Esophagus (tissue), 2 donors: ENCODE results near the gene DDX55. TPM values are rescaled to one million over a fixed set of nuclear protein-coding genes. Genes with fewer than 3 reads are reported as not detected.

Source experiments
- H3K27ac ChIP-seq, 2 donors: one replicate each; pipeline ENCODE4 v1.5.1; 2013; ENCODE audit warnings: low read depth in 2 of 2, mild to moderate bottlenecking in 2 of 2, inconsistent platforms in 1 of 2, low read length in 1 of 2, moderate library complexity in 1 of 2
- H3K27me3 ChIP-seq, 2 donors: one replicate each; pipeline ENCODE4 v1.6.1; 2013; ENCODE audit warnings: low read length in 2 of 2, control low read depth in 1 of 2, mild to moderate bottlenecking in 1 of 2; ENCODE audit not compliant: insufficient read depth in 2 of 2, control insufficient read depth in 1 of 2
- H3K36me3 ChIP-seq, 2 donors: one replicate each; pipeline ENCODE4 v1.6.1; 2013; ENCODE audit warnings: low read length in 1 of 2; ENCODE audit not compliant: control insufficient read depth in 2 of 2, insufficient read depth in 2 of 2
- H3K4me1 ChIP-seq, 2 donors: one replicate each; pipeline ENCODE4 v1.6.1; 2013; ENCODE audit warnings: low read length in 1 of 2; ENCODE audit not compliant: control insufficient read depth in 2 of 2, insufficient read depth in 2 of 2
- H3K4me3 ChIP-seq, 2 donors: one replicate each; pipeline ENCODE4 v1.5.1; 2013; ENCODE audit warnings: low read length in 2 of 2, mild to moderate bottlenecking in 2 of 2, low read depth in 1 of 2, moderate library complexity in 1 of 2
- H3K9me3 ChIP-seq, 2 donors: one replicate each; pipeline ENCODE4 v1.6.1; 2013; ENCODE audit warnings: mild to moderate bottlenecking in 2 of 2, low read depth in 1 of 2, low read length in 1 of 2, moderate library complexity in 1 of 2; ENCODE audit not compliant: control insufficient read depth in 2 of 2, insufficient read depth in 1 of 2
- WGBS, 2 donors: extraction: QIAGEN DNeasy Blood & Tissue Kit; methylation state at CpG; one replicate each; pipeline ENCODE4 v1.1.7; 2013; 5-methylcytosine and 5-hydroxymethylcytosine counted together
- polyA plus RNA-seq, 2 donors: library from polyadenylated mRNA; stranded (reverse); fragments of 200-250 nt; gene quantifications; one replicate each; pipeline ENCODE4 v1.2.3, GENCODE V29; 2013
- donor health status: healthy with polysubstance abuse.
- donor health status: Bipolar disorder and iron deficiency.

The DDX55 gene
- polyA plus RNA-seq, 2 donors, result 10.3 to 15.5 TPM

- Histone ChIP-seq H3K4me3 (peak within 1 kb of the TSS; percentile 81 to 92), H3K9me3 (no peaks in the 10 kb centered on the region), H3K4me1 (peaks cover 0 to 2% of the 10 kb centered on the region in 2 donors), H3K36me3 (peaks cover 6 to 8% of the 10 kb centered on the region in 2 donors), H3K27me3 (no peaks in the 10 kb centered on the region), H3K27ac (peak within 1 kb of the TSS; percentile 74 to 78)
- 0% methylated on average over 52 of the region's 52 CpGs for WGBS, 2 donors
These were observed 31.7 kb downstream of the DDX55 start, which contains the start of the genes EIF2B1 and GTF2H3 for GRCh38 chr12:123633379-123634141. TSS of gene EIF2B1 (minus strand) at chr12:123633686. CDS start at chr12:123633557, 129 bp downstream. TSS of gene GTF2H3 (plus strand) at chr12:123633829. CDS start at chr12:123633860, 31 bp downstream.

- peak overlapping the region; percentile 74 to 78 for H3K27ac ChIP-seq
- H3K4me1 ChIP-seq, result peaks cover 0 to 2% of the 10 kb centered on the region in 2 donors
- peak overlapping the region; percentile 81 to 92 for H3K4me3 ChIP-seq
- H3K36me3 ChIP-seq, result peaks cover 6 to 7% of the 10 kb centered on the region in 2 donors
- 9 to 11% methylated on average over 19 of the region's 19 CpGs for WGBS, 2 donors
- H3K27me3 ChIP-seq, result no peaks in the 10 kb centered on the region
- no peaks in the 10 kb centered on the region for H3K9me3 ChIP-seq
These were observed 32.3 kb downstream of the DDX55 start for GRCh38 chr12:123634142-123634561.

- Histone ChIP-seq H3K27me3 (no peaks in the 10 kb centered on the region), H3K9me3 (no peaks in the 10 kb centered on the region), H3K4me1 (no peaks in the 10 kb centered on the region), H3K27ac (no peak overlapping the region), H3K36me3 (peaks cover 8 to 14% of the 10 kb centered on the region in 2 donors), H3K4me3 (no peak overlapping the region)
- WGBS, 2 donors, result 85% methylated on average over 7 of the region's 7 CpGs
These were observed 42.0 kb downstream of the DDX55 start for GRCh38 chr12:123643911-123644310.

GRCh38 chr12:123645380-123645779 is 43.5 kb downstream of the DDX55 start:
- no peak overlapping the region for H3K27ac ChIP-seq
- H3K4me1 ChIP-seq, result no peaks in the 10 kb centered on the region
- H3K9me3 ChIP-seq, result no peaks in the 10 kb centered on the region
- no peak overlapping the region for H3K4me3 ChIP-seq
- no peaks in the 10 kb centered on the region for H3K27me3 ChIP-seq
- peaks cover 13 to 18% of the 10 kb centered on the region in 2 donors for H3K36me3 ChIP-seq
- WGBS, 2 donors, result 92 to 96% methylated on average over 3 of the region's 3 CpGs

- Histone ChIP-seq H3K27me3 (no peaks in the 10 kb centered on the region), H3K36me3 (peaks cover 13 to 18% of the 10 kb centered on the region in 2 donors), H3K4me1 (no peaks in the 10 kb centered on the region), H3K4me3 (no peak overlapping the region), H3K9me3 (no peaks in the 10 kb centered on the region), H3K27ac (no peak overlapping the region)
- WGBS, 2 donors, result 88 to 89% methylated on average over 5 of the region's 5 CpGs
These were observed 44.0 kb downstream of the DDX55 start for GRCh38 chr12:123645878-123646277.

- Histone ChIP-seq H3K4me1 (no peaks in the 10 kb centered on the region), H3K27me3 (no peaks in the 10 kb centered on the region), H3K27ac (no peak overlapping the region), H3K4me3 (no peak overlapping the region), H3K9me3 (no peaks in the 10 kb centered on the region), H3K36me3 (peaks cover 13 to 18% of the 10 kb centered on the region in 2 donors)
- WGBS, 2 donors, result 93 to 95% methylated on average over 5 of the region's 5 CpGs
These were observed 46.5 kb downstream of the DDX55 start for GRCh38 chr12:123648401-123648800.

GRCh38 chr12:123654129-123654701 is 52.3 kb downstream of the DDX55 start:
- WGBS, 2 donors, result 86 to 88% methylated on average over 4 of the region's 4 CpGs
- H3K9me3 ChIP-seq, result no peaks in the 10 kb centered on the region
- no peaks in the 10 kb centered on the region for H3K27me3 ChIP-seq
- H3K27ac ChIP-seq, result no peak overlapping the region
- H3K36me3 ChIP-seq, result peaks cover 11 to 15% of the 10 kb centered on the region in 2 donors
- H3K4me3 ChIP-seq, result no peak overlapping the region
- H3K4me1 ChIP-seq, result no peaks in the 10 kb centered on the region

GRCh38 chr12:123655420-123655819 is 53.5 kb downstream of the DDX55 start:
- H3K4me1 ChIP-seq, result no peaks in the 10 kb centered on the region
- WGBS, 2 donors, result 75 to 84% methylated on average over 5 of the region's 5 CpGs
- no peak overlapping the region for H3K4me3 ChIP-seq
- peaks cover 5 to 9% of the 10 kb centered on the region in 2 donors for H3K36me3 ChIP-seq
- no peaks in the 10 kb centered on the region for H3K9me3 ChIP-seq
- H3K27ac ChIP-seq, result no peak overlapping the region
- no peaks in the 10 kb centered on the region for H3K27me3 ChIP-seq

- Histone ChIP-seq H3K27ac (no peak overlapping the region), H3K9me3 (no peaks in the 10 kb centered on the region), H3K36me3 (peaks cover 5 to 9% of the 10 kb centered on the region in 2 donors), H3K27me3 (no peaks in the 10 kb centered on the region), H3K4me3 (no peak overlapping the region), H3K4me1 (no peaks in the 10 kb centered on the region)
- WGBS, 2 donors, result 88 to 91% methylated on average over 4 of the region's 4 CpGs
These were observed 54.5 kb downstream of the DDX55 start for GRCh38 chr12:123656392-123656791.
